ENCODE results near the gene SLC25A28.
"Not testable (repeated sequence)": the region's sequence is repeated elsewhere in the genome, so short reads cannot be mapped to it uniquely, and the experiment has no call there.

SLC25A28 gene

GRCh38 chr10:99612167-99612831 is 7.9 kb downstream of the SLC25A28 start:
- ATAC-seq (no peak), DNase-seq (peak; percentile 16)
- H3K4me1 Mint-ChIP-seq: peaks cover 38% of the 10 kb centered on the region
- H3K27ac Mint-ChIP-seq: peak overlapping the region; percentile 10
- H3K27me3 Mint-ChIP-seq: no peaks in the 10 kb centered on the region
- H3K4me3 Mint-ChIP-seq: no peak overlapping the region
- no peaks in the 10 kb centered on the region for H3K9me3 Mint-ChIP-seq
- peaks cover 28% of the 10 kb centered on the region for H3K36me3 Mint-ChIP-seq (ENCODE audit: low read depth)

GRCh38 chr10:99611326-99611725 is 8.9 kb downstream of the SLC25A28 start:
- Mint-ChIP-seq H3K9me3 (no peaks in the 10 kb centered on the region), H3K36me3 (ENCODE audit: low read depth) (peaks cover 26% of the 10 kb centered on the region), H3K27me3 (no peaks in the 10 kb centered on the region), H3K4me1 (peaks cover 29% of the 10 kb centered on the region), H3K4me3 (no peak overlapping the region), H3K27ac (no peak overlapping the region)
- DNase-seq (no peak), ATAC-seq (no peak)

- no peak overlapping the region for H3K27ac Mint-ChIP-seq
- H3K4me3 Mint-ChIP-seq: no peak overlapping the region
- H3K9me3 Mint-ChIP-seq: no peaks in the 10 kb centered on the region
- ATAC-seq: no peak
- H3K27me3 Mint-ChIP-seq: no peaks in the 10 kb centered on the region
- DNase-seq: no peak
- H3K36me3 Mint-ChIP-seq (ENCODE audit: low read depth): peaks cover 17% of the 10 kb centered on the region
- peaks cover 18% of the 10 kb centered on the region for H3K4me1 Mint-ChIP-seq
Observed at GRCh38 chr10:99610221-99610620, 10.0 kb downstream of the SLC25A28 start.

DNA sequence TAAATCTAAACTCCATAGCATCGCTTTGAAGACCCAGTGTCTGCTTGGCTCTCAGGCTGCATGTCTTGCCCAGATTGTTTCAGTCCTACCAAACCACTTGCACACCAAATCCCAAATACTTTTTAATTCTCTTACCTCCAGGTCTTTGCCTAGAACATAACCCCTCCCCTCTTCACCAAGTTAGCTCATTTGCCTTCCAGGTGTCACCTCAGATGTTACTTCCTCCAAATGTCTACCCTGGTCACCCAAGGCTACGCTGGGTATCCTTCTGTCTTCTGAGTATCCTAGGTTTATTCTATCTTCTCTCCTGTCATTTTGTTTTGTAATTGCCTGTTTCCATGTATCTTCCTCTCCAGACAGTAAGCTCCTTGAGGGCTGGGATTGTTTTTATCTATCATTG is 11.1 kb downstream of the SLC25A28 start:
- Mint-ChIP-seq H3K9me3 (no peaks in the 10 kb centered on the region), H3K27me3 (no peaks in the 10 kb centered on the region), H3K36me3 (ENCODE audit: low read depth) (peaks cover 16% of the 10 kb centered on the region), H3K4me3 (no peak overlapping the region), H3K27ac (no peak overlapping the region), H3K4me1 (peaks cover 9% of the 10 kb centered on the region)
- ATAC-seq: no peak
- no peak for DNase-seq

DNA sequence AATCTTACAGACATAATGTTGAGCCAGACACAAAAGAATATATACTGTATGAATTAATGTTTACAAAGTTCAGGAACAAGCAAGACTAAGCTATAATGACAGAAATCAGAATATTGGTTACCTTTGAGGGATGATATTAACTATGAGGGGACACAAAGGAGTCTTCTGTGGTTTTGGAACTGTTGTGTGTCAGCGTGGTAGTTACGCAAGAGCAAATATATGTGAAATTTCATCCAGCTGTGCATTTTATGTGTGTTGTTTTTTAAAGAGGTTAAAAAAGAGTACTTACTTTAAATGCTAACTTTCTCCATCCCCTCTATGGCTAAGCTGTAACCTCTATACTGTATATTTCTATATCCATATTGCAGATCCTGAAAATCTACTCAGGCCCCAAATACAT is 14.9 kb downstream of the SLC25A28 start:
- Mint-ChIP-seq H3K9me3 (no peaks in the 10 kb centered on the region), H3K4me1 (no peaks in the 10 kb centered on the region), H3K27me3 (no peaks in the 10 kb centered on the region), H3K4me3 (no peak overlapping the region), H3K27ac (no peak overlapping the region), H3K36me3 (ENCODE audit: low read depth) (peaks cover 8% of the 10 kb centered on the region)
- ATAC-seq (no peak), DNase-seq (no peak)

- no peaks in the 10 kb centered on the region for H3K9me3 Mint-ChIP-seq
- peaks cover 5% of the 10 kb centered on the region for H3K4me1 Mint-ChIP-seq
- H3K27ac Mint-ChIP-seq: no peak overlapping the region
- DNase-seq: no peak
- peaks cover 4% of the 10 kb centered on the region for H3K36me3 Mint-ChIP-seq (ENCODE audit: low read depth)
- no peaks in the 10 kb centered on the region for H3K27me3 Mint-ChIP-seq
- ATAC-seq: no peak
- H3K4me3 Mint-ChIP-seq: no peak overlapping the region
Observed at GRCh38 chr10:99604862-99605261, 15.4 kb downstream of the SLC25A28 start.

DNA sequence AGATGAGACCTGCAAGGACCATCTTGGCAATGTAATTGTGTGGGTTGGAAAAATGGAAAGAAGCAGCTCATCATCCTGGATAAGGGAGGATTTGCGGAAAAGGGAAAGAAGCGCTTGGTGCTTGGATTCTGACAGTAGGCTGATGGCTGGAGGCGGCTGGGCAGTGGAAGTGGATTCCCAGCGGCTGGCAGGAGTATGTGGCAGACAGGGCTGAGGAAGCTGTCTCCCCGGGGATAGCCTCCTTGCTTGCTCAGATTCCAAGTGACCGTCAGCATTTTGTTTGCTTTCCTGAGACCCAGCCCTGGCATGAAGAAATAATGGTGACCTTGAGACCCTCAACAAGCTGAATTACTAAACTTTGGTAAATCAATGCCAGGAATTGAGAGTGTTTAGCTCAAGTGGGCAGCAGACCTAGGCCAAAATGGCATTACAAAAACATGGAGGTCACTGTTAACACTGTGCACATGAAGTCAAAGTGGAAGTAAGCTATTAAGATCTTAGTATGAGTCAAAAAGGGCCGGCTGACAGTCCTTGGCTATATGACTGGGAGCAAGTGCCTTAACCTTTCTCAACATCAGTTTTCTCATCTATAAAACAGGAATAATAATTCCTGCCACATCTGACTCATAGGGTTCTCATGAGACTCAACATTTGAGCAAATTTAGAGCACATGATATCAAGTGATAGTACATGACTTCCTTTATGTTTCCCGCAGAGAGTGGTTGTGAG is 21.3 kb downstream of the SLC25A28 start:
- Mint-ChIP-seq H3K27me3 (no peaks in the 10 kb centered on the region), H3K9me3 (no peaks in the 10 kb centered on the region), H3K27ac (no peak overlapping the region), H3K4me1 (peaks cover 7% of the 10 kb centered on the region), H3K4me3 (no peak overlapping the region), H3K36me3 (ENCODE audit: low read depth) (no peaks in the 10 kb centered on the region)
- ATAC-seq (no peak), DNase-seq (no peak)

GRCh38 chr10:99598011-99598410 is 22.2 kb downstream of the SLC25A28 start:
- no peaks in the 10 kb centered on the region for H3K9me3 Mint-ChIP-seq
- no peak overlapping the region for H3K4me3 Mint-ChIP-seq
- H3K36me3 Mint-ChIP-seq (ENCODE audit: low read depth): no peaks in the 10 kb centered on the region
- ATAC-seq (no peak), DNase-seq (no peak)
- no peak overlapping the region for H3K27ac Mint-ChIP-seq
- peaks cover 7% of the 10 kb centered on the region for H3K4me1 Mint-ChIP-seq
- H3K27me3 Mint-ChIP-seq: peaks cover 1% of the 10 kb centered on the region

- not testable (repeated sequence) for H3K27me3 Mint-ChIP-seq; H3K4me3 Mint-ChIP-seq; H3K36me3 Mint-ChIP-seq (ENCODE audit: low read depth); H3K9me3 Mint-ChIP-seq; DNase-seq; H3K4me1 Mint-ChIP-seq; H3K27ac Mint-ChIP-seq; ATAC-seq
Observed at GRCh38 chr10:99596708-99597107, 23.5 kb downstream of the SLC25A28 start.

GRCh38 chr10:99595770-99596465 is 24.3 kb downstream of the SLC25A28 start:
- ATAC-seq: no peak

DNA sequence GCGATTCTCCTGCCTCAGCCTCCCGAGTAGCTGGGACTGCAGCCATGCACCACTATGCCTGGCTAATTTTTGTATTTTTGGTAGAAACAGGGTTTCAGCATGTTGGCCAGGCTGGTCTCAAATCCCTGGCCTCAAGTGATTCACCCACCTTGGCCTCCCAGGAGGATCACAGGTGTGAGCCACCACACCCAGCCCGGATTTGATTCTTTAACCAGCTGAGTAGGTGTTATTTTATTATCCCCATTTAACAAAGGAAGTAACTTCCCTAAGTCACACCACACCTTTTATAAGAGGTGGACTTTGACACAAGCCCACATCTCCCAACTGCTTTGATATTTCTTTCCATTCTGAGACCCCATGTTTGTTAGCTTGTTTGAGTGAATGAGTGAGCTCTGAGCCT is 25.0 kb downstream of the SLC25A28 start:
- Mint-ChIP-seq H3K27me3 (peaks cover 6% of the 10 kb centered on the region), H3K9me3 (no peaks in the 10 kb centered on the region), H3K4me3 (no peak overlapping the region), H3K36me3 (ENCODE audit: low read depth) (no peaks in the 10 kb centered on the region), H3K27ac (no peak overlapping the region), H3K4me1 (peaks cover 6% of the 10 kb centered on the region)
- ATAC-seq (no peak), DNase-seq (no peak)

More at GRCh38 chr10:99595770-99596465, 24.3 kb downstream of the SLC25A28 start:
- Mint-ChIP-seq H3K27me3 (peaks cover 5% of the 10 kb centered on the region), H3K36me3 (ENCODE audit: low read depth) (no peaks in the 10 kb centered on the region), H3K27ac (no peak overlapping the region), H3K4me3 (no peak overlapping the region), H3K4me1 (peaks cover 7% of the 10 kb centered on the region), H3K9me3 (no peaks in the 10 kb centered on the region)
- no peak for DNase-seq

- ATAC-seq (no peak), DNase-seq (no peak)
- H3K36me3 Mint-ChIP-seq (ENCODE audit: low read depth): no peaks in the 10 kb centered on the region
- H3K9me3 Mint-ChIP-seq: no peaks in the 10 kb centered on the region
- H3K4me1 Mint-ChIP-seq: no peaks in the 10 kb centered on the region
- no peak overlapping the region for H3K4me3 Mint-ChIP-seq
- H3K27ac Mint-ChIP-seq: no peak overlapping the region
- H3K27me3 Mint-ChIP-seq: peaks cover 6% of the 10 kb centered on the region
Observed at GRCh38 chr10:99593312-99593711, 26.9 kb downstream of the SLC25A28 start.

- Mint-ChIP-seq H3K4me3 (no peak overlapping the region), H3K4me1 (no peaks in the 10 kb centered on the region), H3K27ac (no peak overlapping the region), H3K27me3 (peaks cover 6% of the 10 kb centered on the region), H3K36me3 (ENCODE audit: low read depth) (no peaks in the 10 kb centered on the region), H3K9me3 (no peaks in the 10 kb centered on the region)
- DNase-seq (no peak), ATAC-seq (no peak)
Observed at GRCh38 chr10:99590799-99591198, 29.4 kb downstream of the SLC25A28 start.

GRCh38 chr10:99583687-99584086 is 36.6 kb downstream of the SLC25A28 start:
- no peaks in the 10 kb centered on the region for H3K4me1 Mint-ChIP-seq
- ATAC-seq (no peak), DNase-seq (no peak)
- H3K9me3 Mint-ChIP-seq: no peaks in the 10 kb centered on the region
- H3K27me3 Mint-ChIP-seq: no peaks in the 10 kb centered on the region
- no peak overlapping the region for H3K27ac Mint-ChIP-seq
- no peaks in the 10 kb centered on the region for H3K36me3 Mint-ChIP-seq (ENCODE audit: low read depth)
- no peak overlapping the region for H3K4me3 Mint-ChIP-seq

GRCh38 chr10:99582255-99582770 is 37.9 kb downstream of the SLC25A28 start:
- Mint-ChIP-seq H3K4me1 (no peaks in the 10 kb centered on the region), H3K4me3 (no peak overlapping the region), H3K27me3 (no peaks in the 10 kb centered on the region), H3K9me3 (no peaks in the 10 kb centered on the region), H3K27ac (no peak overlapping the region), H3K36me3 (ENCODE audit: low read depth) (no peaks in the 10 kb centered on the region)
- DNase-seq (no peak), ATAC-seq (no peak)

Measured in activated naive CD8-positive, alpha-beta T cell treated with anti-CD3 and anti-CD28 coated beads, Interleukin-2, amount 50 U/mL, for 24 hours (primary cell).